Osteocyte (in vitro differentiated cells): Measurements from ENCODE around the gene CACNA1D. TPM values are rescaled to one million over a fixed set of nuclear protein-coding genes. Genes with fewer than 3 reads are reported as not detected.

Experiments used
- DNase-seq: peaks from one replicate; pipeline ENCODE4 v3.0.0; 2021; ENCODE audit warnings: mixed read lengths; ENCODE audit not compliant: unreplicated experiment; ENCODE audit errors: extremely low spot score
- H3K27ac Mint-ChIP-seq: one replicate; pipeline ENCODE4 v1.8.0; 2021; ENCODE audit warnings: mild to moderate bottlenecking, mixed read lengths; ENCODE audit not compliant: unreplicated experiment
- H3K27me3 Mint-ChIP-seq: one replicate; pipeline ENCODE4 v1.8.0; 2021; ENCODE audit warnings: mixed read lengths; ENCODE audit not compliant: unreplicated experiment
- H3K36me3 Mint-ChIP-seq: one replicate; pipeline ENCODE4 v1.8.0; 2021; ENCODE audit warnings: mixed read lengths; ENCODE audit not compliant: unreplicated experiment
- H3K4me1 Mint-ChIP-seq: one replicate; pipeline ENCODE4 v1.8.0; 2021; ENCODE audit warnings: mixed read lengths; ENCODE audit not compliant: unreplicated experiment
- H3K4me3 Mint-ChIP-seq: one replicate; pipeline ENCODE4 v1.8.0; 2021; ENCODE audit warnings: mild to moderate bottlenecking, moderate library complexity, mixed read lengths; ENCODE audit not compliant: unreplicated experiment
- H3K9me3 Mint-ChIP-seq: one replicate; pipeline ENCODE4 v1.8.0; 2021; ENCODE audit warnings: mixed read lengths; ENCODE audit not compliant: unreplicated experiment
- total RNA-seq: library from RNA; stranded (reverse); gene quantifications from 2 replicates; pipeline ENCODE4 v1.2.1, GENCODE V29; 2021
- TF ChIP-seq, protein P1 (sequence below): fragments of 200-600 bp; sonication (generic); IDR thresholded peaks from 2 replicates; pipeline ENCODE4 v1.5.0; 2021; ENCODE audit warnings: antibody characterized with exemption, mild to moderate bottlenecking, moderate library complexity

The CACNA1D gene
- total RNA-seq, 1 donor from 2014 or later: 0.48 TPM

DNA sequence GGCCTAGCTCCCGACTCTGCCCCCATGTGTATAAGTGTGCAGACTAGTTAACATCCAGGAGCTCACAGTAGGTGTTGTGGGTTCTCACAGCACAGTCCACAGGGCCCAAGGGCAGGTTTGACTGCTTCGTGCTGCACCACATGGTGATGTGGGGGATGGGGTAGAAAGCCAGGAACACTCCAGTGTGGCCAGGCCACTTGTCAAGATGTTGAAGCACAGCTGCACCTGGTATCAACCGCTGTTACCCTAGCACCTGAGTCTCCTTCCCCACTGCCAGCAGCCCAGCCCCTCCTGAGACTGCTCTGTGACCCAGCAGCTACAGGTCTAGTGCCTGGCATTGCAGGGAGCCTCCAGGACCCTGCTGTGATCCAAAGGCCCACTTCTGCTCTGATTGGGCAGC, 298.5 kb downstream of the CACNA1D start:
- H3K9me3 Mint-ChIP-seq: no peaks in the 10 kb centered on the region
- no peaks in the 10 kb centered on the region for H3K4me1 Mint-ChIP-seq
- H3K4me3 Mint-ChIP-seq: no peak overlapping the region
- no peak overlapping the region for H3K27ac Mint-ChIP-seq
- TF ChIP-seq, protein P1, sequence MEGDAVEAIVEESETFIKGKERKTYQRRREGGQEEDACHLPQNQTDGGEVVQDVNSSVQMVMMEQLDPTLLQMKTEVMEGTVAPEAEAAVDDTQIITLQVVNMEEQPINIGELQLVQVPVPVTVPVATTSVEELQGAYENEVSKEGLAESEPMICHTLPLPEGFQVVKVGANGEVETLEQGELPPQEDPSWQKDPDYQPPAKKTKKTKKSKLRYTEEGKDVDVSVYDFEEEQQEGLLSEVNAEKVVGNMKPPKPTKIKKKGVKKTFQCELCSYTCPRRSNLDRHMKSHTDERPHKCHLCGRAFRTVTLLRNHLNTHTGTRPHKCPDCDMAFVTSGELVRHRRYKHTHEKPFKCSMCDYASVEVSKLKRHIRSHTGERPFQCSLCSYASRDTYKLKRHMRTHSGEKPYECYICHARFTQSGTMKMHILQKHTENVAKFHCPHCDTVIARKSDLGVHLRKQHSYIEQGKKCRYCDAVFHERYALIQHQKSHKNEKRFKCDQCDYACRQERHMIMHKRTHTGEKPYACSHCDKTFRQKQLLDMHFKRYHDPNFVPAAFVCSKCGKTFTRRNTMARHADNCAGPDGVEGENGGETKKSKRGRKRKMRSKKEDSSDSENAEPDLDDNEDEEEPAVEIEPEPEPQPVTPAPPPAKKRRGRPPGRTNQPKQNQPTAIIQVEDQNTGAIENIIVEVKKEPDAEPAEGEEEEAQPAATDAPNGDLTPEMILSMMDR: no peak
- no peaks in the 10 kb centered on the region for H3K36me3 Mint-ChIP-seq
- DNase-seq: no peak
- H3K27me3 Mint-ChIP-seq: peaks cover 53% of the 10 kb centered on the region

DNA sequence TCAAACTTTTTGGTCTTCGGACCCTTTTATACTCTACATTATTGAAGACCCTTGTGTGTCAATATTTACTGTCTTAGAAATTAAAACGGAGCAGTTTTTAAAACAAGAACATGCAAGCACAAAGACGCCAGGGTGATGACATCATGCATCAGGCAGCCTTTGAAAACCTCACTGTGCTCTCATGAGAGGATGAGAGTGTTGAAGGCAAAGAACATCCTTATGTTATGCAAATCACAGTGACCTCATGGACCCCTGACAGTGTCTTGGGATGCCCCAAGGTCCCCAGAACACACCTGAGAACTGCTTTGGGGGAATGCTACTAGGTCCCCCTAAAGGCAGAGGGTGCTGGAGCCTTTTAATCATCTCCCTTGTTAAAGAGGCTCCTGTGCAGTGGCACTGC, 300.2 kb downstream of the CACNA1D start:
- no peak for DNase-seq
- Mint-ChIP-seq H3K4me3 (no peak overlapping the region), H3K4me1 (no peaks in the 10 kb centered on the region), H3K9me3 (no peaks in the 10 kb centered on the region), H3K27ac (no peak overlapping the region), H3K36me3 (no peaks in the 10 kb centered on the region), H3K27me3 (peaks cover 41% of the 10 kb centered on the region)
- TF ChIP-seq, protein P1: no peak

DNA sequence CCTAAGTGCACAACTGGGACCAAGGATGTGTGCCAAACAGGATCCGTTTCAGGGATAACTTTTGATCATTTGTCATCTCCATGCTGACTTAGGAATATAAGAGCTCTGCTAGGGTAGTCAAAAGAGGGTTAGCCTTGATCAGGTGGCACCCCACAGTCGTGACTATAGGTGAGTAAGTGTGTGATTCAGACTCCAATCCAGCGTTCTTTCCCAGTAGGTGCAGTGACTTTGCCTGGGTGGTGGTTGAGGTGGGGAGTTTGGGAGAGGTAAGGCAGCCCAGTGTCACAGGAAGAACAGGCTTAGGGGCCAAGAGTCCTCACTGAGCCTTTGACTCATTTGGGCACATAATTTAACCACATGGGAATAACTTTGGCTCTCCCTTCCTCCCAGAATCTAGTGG, 300.8 kb downstream of the CACNA1D start:
- TF ChIP-seq, protein P1: no peak
- H3K36me3 Mint-ChIP-seq: no peaks in the 10 kb centered on the region
- peaks cover 36% of the 10 kb centered on the region for H3K27me3 Mint-ChIP-seq
- no peak overlapping the region for H3K4me3 Mint-ChIP-seq
- H3K9me3 Mint-ChIP-seq: no peaks in the 10 kb centered on the region
- H3K27ac Mint-ChIP-seq: no peak overlapping the region
- DNase-seq: no peak
- H3K4me1 Mint-ChIP-seq: no peaks in the 10 kb centered on the region

DNA sequence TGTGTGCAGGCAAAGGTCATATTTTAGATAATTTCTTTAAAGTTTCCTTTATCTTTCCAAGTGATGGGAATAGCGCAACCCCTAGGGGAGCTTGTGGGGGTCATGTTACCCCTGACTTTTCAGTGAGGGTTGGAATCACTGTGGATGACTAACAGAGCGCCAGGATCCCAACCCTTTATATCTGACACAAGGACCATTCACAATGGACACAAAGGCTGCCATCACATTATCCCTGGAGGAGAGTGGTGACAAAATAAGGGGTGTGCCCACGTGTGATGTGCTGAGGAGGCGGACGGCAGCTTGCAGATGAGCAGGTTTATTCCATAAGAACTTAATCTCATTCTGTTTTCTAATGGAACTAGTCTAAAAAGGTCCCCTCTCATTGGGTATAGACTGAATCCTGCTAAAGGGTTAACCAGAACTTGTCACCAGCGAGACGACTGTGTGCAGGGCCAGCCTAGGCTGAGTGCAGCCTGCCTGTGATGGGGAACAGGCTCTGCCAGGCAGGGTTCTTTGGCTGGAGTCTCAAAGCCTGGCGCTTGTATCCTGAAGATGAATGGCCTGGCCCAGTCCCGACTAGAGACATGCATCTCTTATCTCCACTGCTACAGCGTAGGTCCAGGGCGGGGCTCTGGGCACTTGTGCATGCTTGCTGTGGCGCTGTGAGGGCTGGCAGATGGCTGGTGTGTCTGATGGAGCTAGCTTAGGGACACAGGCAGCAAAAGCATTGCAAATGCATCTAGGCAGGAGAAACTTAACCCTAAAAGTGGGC, 301.6 kb downstream of the CACNA1D start:
- TF ChIP-seq, protein P1: no peak
- Mint-ChIP-seq H3K9me3 (no peaks in the 10 kb centered on the region), H3K4me1 (no peaks in the 10 kb centered on the region), H3K27ac (no peak overlapping the region), H3K4me3 (no peak overlapping the region), H3K27me3 (peaks cover 30% of the 10 kb centered on the region), H3K36me3 (no peaks in the 10 kb centered on the region)
- DNase-seq: no peak

DNA sequence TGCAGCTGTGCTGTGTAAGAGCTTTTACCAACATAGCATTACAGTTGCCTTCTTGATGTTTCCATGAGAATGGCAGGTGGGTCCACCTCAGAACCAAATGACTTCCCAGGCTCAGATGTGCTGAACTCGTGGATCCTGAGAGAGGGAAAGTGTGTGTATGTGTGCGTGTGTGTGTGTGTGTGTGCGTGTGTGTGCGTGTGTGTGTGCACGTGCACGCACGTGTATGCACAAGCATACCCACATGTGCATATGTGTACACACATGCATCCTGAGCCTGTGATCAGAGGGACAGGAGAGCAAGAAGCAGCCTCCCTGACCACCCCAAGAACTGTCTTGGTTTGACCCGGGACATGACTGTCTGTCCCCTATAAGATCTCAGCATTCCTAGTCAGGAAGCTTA, 303.7 kb downstream of the CACNA1D start:
- Mint-ChIP-seq H3K4me3 (no peak overlapping the region), H3K27ac (no peak overlapping the region), H3K27me3 (peaks cover 30% of the 10 kb centered on the region), H3K9me3 (no peaks in the 10 kb centered on the region), H3K4me1 (no peaks in the 10 kb centered on the region), H3K36me3 (no peaks in the 10 kb centered on the region)
- TF ChIP-seq, protein P1: no peak
- DNase-seq: no peak
